HG02852 (cell line): ENCODE results near the gene AMDHD2.

Experiments used
- ATAC-seq: cut with Tn5 transposase; IDR thresholded peaks from one replicate; pipeline ENCODE4 v1.9.1; 2021; ENCODE audit warnings: mild to moderate bottlenecking, moderate library complexity; ENCODE audit not compliant: unreplicated experiment

The AMDHD2 gene

DNA sequence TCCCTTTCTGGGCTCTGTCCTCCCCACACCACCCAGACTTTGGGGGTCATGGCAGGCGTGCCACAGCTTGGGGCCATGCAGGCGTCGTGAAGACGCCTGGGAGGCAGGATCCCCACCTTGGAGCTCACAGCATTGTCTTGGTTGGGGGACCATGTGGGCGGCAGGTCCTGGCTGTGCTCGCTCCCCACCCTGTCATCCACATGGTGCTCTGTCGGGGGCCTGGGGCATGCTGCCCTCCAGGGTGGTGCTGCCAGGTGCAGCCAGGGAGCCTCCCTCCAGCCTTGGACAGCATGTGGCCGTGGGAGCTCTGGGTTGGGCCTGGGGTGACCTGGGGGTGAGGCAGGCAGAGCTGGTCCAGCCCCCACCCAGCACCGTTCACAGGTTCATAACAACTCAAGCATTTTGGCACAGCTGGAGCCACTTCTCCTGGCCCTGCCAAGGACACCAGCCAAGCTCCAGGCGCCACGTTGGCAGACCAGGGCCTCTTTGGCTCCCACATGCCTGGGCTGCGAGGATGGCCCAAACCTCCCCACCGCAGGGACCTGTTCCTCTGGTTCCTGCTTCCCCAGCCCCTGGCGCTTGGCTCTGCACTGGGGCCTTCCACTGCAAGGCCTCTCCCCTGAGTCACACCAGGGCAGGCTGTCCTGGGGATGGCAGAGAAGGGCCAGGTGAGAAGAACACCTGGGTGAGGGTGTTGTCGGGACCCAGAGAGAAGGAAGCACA, 21.5 kb upstream of the AMDHD2 start:
- no peak for ATAC-seq

DNA sequence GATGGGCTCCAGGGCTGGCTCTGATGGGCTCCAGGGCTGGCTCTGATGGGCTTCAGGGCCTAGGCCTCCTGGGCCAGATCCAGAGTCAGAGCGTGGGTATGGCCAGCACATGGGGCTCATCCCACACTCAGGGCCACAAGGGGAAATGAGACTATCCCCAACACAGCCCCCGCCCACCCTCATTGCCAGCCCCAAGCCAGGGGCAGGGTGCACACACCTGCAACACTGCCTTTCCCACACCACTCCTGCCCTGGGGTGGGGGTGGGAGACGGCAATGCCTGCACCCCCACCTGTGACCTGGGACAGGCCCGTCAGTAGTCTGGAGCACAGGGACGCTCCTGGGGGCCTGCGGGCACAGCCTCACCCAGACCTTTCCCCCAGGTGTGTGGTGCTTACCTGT, 20.7 kb upstream of the AMDHD2 start:
- no peak for ATAC-seq

DNA sequence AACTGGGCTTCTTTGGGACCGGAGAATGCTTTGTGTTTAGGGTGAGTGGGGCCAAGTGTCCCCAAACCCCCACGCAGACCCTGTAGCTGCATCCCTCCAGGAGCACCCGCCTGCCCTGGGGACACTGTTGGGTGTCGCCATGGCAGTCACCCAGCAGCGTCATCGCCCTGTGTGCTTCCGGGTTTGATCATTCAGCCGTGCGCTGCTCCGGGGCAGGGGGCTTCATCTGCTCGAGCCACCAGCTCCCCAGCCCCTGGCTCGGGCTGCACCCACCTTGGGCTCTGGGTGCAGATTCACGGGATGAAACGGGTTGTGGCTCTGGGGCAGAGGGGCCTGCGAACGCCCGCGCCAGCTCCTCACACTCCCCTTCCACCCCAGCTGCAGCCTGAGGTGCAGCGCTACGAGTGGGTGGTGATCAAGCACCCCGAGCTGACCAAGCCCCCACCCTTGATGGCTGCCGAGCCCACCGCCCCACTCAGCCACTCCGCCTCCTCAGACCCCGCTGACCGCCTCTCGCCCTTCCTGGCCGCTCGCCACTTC, 20.2 kb upstream of the AMDHD2 start:
- ATAC-seq: no peak

DNA sequence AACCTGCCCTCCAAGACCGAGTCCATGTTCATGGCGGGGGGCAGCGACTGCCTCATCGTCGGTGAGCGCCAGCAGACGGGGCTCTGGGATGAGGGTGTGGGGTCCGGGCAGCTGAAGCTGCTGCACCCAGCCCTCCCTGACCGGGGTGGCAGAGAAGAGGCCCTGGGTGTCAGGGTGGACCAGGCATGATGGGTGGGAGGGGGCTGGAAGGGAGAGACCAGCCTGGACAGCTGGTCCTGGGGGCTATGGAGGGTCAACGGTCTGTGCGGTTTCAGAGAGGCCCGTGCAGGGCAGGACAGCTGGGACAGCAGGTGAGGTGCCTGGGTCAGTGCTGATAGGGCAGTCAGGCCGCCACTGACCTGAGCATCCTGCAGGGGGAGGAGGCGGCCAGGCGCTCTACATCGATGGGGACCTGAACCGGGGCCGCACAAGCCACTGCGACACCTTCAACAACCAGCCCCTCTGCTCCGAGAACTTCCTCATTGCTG, 19.7 kb upstream of the AMDHD2 start:
- no peak for ATAC-seq

DNA sequence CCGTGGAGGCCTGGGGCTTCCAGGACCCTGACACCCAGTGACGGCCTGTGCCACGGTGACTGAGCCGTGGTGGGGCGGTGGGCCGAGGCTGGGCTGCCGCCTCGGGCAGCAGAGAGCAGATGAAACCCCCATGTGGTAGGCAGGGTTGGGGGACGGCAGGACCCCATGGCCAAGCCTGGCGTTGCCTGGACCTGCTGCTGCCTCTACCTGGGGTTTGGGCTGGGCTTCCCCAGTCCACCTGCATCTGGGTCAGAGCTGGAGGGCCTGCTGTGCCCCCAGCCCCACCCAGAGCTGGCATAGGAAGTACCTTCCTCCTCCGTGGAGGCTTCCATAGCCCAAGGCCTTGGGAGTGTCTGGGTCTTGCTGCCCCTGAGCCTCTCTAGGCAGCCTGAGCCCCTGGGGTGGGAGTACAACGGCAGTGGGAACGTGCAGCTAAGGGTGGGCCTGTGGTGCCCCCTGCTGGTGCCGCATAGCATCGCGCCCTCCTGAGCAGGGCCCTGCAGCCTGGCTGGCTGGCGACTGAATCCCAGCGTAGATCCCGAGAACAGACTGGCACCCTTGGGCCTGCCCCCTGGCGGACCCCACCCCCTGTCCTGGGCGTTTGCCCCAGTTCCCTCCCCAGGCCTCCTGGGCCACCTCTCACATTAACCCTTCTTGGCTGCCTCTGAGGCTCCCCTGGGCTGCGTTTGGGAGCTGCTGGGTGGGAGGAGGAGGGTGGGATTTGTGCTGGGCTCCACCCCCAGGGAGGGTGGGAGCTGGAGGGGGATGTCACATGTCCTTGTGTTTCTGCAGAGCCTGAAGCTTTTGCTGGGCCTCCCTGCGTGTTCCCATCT, 19.0 kb upstream of the AMDHD2 start:
- ATAC-seq: peak; percentile 61

DNA sequence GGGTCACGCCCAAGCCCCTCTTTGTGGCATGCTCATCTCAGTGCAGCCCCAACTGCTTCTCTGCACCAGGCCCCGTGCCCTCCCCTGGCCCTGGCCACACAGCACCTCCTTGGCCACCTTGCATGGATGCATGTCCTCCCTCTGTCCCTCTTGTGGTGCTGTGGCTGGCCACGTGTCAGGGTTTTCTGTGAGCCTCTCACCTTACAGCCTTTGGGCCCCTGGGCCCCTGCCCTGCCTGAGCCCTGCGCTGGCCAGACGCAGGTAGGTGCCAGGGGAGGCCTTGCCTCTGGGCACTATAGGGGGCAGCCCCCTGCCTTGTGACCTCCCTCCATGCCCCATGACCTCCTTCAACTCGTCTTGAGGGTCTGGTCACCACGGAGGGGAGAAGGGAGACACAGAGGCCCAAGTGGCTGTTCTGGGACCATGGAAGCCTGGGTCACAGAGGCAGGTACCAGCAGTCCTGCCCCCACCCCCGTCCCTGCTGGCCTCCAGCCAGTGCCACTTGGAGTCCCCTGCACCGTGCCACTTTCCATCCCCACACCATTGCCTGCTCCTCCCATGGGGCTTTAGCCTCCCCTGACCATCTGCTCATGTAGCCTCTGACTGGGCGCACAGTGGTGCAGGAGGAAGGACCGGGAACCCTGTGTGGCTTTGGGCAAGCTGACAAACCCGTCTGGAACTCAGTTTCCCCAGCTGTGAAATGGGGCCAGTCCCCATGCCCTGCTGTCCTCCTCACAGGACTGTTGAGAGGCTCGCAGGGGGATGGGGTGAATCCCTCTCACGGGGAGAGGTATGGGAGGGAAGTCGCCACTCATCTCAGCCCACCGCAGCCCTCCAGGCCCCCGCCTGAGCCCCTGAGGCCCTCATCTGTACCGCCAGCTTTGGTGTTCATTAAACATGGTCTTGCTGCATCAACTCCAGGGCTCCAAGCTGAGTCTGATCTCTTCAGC, 17.9 kb upstream of the AMDHD2 start:
- no peak for ATAC-seq

DNA sequence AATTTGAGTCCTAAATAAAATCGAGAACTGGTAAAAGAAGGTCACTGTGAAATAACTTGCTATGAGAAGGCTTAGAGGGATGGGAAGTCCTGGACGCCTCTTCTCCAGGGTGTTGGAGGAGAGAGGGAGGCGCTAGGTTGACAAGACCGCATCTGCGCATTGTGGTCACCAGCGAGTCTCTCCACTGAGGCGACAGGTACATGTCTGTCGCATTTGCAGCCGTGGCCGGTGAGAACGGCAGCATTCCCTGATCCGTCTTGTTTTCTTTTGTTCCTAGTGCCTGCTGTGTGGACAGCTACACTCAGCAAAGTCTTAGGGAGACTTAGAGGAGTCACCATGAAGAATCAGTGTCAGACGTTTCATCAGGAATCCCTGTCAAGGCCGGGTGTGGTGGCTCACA, 14.5 kb upstream of the AMDHD2 start:
- no peak for ATAC-seq

DNA sequence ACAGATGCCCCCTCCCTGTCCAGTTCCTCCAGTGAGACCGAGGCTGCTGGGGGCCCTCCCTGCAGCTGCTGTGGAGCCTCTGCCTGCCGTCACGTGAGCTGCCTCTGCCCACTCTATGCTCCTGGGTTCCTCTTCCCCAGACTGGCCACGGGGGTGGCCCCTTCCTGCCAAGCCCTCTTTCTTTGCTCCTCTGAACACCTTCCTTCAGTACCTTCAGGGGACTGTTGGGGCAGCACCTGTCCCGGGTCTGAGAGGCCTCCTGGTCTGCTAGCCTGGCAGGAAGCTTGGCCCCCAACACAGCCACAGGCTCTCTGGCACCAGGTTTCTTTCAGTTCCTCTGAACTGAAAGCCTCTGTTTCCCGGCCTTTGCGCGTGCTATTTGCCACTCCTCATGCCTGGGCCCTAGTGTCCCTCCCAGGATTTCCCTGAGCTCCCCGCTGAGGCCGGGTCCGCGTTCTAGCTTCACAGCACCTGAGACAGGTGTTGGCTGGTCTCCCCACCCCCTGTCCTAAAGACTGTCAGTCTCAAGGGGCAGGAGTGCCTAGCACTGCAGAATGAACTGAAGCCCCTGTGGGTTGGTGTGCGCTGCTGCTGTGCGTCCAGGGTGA, 13.0 kb upstream of the AMDHD2 start:
- ATAC-seq: peak; percentile 61

DNA sequence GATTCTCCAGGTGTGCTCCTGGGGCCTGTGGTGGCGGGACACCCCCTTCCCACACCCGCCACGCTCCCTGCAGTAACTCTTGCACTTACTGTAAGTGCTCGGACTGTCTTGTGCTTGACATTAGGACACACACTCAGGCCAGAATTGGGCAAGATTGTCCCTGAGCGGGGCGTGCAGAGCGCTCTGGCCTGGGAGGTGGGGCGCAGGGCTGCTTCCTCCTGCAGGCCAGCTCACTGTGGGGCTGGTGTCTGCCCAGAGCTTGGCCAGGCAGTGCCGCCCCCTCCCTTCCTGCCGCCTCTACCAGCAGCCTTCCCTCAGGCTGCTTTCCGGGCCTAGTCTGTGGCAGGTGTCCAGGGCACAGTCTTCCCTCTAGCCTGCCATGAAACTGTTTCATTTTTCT, 12.5 kb upstream of the AMDHD2 start:
- no peak for ATAC-seq

DNA sequence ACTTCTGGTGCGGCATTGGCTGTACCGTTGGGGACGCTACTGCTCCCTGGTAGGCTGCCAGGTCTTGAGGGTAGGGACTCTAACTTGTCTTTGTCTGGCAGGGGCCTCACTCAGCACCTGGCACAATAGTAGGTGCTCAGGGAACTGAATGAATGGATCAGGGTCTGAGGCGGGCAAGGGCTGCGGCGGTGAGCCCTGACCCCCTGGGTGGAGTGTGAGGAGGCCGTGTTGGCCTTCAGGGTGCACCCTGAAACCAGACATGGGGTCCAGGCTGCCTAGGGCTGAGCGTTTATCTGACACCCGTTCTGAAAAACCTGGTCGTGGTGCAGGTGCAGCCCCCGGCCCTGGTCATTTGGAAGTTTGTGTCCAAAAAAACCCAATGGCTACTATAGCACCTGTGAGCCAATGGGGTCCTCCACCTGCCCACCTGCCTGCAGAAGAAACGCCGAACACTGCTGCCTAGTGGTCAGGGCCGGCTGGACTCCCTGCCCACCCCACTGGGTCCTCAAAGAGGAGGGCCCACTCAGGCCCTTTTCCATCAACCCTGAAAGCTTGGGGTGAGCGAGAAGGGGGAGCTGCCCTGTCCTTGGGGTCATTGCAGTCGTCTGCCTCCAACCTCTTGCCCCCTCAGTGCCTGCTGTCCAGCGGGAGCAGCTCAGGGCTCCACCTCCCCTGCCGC, 11.3 kb upstream of the AMDHD2 start:
- ATAC-seq: no peak

DNA sequence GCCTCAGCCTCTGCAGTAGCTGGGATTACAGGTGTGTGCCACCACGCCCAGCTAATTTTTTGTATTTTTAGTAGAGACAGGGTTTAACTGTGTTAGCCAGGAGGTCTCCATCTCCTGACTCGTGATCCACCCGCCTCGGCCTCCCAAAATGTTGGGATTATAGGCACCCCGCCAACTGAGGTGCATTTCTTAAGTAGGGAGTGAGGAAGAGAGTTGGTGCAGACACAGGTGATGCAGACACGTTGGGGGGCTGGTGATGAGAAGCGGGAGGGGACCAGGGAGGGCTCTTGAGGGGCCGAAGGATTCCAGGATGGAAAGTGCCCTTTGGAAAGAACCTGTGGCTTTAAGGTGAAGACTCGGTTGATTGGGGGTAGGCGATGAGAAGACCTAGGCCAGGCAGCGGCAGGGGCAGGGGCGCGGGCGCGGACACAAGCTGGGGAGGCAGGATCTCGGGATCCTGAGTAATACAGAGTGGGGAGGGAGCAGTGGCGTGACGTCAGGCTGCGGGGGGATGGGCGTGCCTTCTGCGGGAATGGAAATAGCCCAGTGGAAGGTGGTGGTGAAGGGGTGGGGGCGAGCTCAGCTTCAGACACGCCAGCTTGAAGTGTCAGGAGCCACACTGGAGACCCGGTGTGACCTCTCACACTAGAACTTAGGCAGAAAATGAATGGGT, 8.9 kb upstream of the AMDHD2 start:
- no peak for ATAC-seq

DNA sequence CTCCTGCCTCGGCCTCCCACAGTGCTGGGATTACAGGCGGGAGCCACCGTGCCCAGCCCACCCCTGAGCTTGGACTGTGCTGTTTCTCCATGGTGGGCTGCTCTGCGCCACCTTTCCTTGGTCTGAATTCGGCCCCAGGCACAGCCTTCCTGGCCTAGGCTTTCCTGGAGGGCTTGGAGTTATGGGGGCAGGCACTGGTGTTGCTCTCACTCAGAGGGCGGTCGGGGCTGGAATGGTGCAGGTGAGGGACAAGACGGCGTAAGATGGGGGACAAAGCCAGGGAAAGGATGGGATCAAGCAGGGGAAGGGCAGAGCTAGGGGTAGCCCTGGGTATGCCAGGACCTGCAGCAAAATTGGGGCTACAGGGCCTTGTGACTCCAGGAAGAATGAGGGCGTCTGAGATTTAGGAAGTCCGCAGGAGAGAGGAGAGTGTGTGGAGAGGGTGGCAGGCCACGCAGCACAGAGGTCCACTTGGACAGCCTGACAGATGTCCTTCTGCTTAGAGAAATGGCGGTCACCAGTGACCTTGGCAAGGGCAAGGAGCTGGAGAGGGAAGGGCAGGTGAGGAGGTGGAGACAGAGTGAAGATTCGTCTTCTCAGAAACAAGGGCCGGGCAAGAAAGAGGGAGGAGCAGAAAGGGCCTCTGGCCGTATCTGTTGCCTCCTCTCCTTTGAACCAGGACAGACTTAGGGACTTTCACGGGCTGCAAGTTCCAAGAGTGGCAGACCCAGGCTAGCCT, 8.0 kb upstream of the AMDHD2 start:
- no peak for ATAC-seq

DNA sequence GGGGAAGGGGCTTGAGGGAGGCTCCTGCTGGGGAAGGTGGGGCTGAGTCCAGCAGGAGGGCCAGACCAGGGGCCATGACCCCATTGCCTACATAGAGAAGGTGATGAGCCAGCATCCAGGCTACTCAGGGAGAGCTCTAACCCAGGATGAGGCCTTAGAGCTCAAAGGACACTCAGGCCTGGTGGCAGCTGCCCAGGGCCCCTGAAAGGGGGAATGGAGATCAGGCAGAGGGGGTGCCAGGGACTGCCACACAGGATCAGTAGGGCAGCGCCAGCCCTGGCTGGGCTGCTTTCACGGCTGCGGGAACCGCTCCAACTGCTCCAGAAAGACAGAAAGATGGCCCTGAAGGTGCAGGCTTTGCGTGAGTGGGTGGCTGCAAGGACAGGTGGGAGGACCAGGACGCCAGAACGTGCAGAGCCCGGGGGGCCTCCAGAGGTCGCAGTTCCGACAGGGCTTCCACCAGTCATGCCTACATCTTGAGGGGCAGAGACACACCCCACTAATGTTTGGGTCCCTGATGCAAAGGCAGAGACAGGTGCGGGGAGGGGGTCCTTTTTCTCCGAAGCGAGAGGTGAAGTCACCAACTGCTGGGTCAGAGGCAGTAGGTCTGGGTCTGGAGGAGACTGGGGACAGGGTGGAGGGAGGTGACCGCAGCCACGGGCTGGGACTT, 7.3 kb upstream of the AMDHD2 start:
- ATAC-seq: no peak

DNA sequence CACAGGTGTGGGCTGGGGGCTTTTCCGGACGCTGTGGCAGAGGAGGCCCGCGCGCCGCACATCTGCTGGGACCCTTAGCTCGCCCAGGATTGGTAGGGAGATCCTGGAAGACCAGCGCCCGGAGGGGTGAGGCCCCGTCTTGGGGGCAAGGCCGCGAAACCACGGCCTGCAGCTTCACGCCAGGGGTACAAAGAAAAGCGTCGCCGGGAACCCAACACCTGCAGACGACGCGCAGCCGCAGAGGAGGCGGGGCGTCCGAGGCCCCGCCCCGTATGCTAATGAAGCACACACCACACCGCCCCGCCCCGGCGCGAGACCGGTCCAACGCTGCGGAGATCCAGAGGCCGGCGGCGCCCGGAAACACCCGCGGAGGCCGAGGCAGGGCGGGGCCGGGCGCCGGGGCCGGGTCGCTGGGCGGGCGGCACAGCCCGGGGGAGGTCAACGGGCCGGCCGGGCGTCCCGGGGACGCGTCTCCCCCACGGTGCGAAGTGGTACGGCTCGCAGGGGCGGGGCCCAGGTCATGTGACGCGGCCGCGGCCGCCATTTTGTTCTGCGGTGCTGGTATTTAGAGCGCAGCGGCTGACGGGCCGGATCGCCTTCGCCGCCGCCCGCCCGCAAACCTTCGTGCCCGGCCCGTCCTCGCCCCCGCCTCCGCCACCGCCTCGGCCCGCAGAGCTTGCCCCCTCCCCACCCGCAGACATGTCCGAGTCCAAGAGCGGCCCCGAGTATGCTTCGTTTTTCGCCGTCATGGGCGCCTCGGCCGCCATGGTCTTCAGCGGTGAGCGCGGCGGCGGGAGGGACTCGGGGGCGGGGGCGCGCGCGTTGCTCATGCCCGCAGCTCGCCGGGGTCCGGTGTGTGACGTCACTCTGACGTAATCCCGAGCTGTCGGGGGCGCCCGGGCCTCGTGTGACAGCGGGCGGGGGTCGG, 6.5 kb upstream of the AMDHD2 start, which contains the start of gene ATP6V0C:
Gene ATP6V0C, plus strand, starts transcription at position 548 of the 928 bp plus-strand sequence. Its CDS starts 152 bp downstream, at position 700.
- peak; percentile 75 for ATAC-seq

DNA sequence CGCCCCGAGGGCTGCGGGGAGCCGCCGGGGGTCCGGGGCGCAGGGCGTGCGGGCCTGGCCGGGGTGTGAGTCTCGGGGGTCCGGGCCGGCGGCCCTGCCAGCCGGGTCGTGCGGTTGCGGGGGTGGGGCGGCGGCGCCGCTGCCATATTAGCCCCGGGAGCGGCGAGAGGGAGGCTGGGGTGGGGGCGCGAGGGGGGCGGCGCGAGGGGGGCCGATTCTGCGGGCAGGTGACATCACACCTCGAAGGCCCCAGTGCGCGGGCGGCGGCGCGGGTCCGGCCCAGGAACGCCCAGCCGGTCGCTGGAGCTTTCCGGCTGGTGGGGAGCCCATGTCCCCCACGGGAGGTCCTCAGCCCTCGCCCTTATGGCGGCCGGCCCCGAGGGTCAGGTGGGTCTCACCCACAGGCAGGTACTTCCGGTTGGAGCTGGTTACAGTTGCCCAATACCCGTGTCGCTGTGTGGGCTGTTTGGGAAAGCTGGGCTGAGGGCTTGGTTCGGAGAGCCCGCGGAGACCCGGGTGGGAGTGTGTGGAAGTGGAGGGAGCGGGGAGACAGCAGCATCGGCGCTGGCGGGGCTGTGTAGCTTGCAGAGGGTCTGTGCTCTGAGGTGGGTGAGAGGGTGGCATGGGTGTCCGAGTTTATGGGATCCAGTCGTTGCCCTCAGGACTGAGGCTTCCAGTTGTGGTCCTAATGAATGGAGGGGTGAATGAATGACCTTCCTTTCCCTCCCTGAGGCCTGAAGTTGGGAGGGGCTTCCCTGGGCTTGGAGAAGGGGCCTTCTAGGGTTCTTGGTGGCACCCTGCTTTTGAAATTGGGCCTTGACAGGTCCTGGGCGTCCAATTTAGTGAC, 5.6 kb upstream of the AMDHD2 start:
- no peak for ATAC-seq
